Esophagus mucosa (tissue), 1 donor: ENCODE data around the gene VWDE. TPM values are rescaled to one million over a fixed set of nuclear protein-coding genes. Genes with fewer than 3 reads are reported as not detected.
"Not testable (repeated sequence)": the region's sequence is repeated elsewhere in the genome, so short reads cannot be mapped to it uniquely, and the experiment has no call there.

ENCODE experiments used
- ATAC-seq: fragments of 200-7000 bp; cut with Tn5 transposase; one replicate; pipeline ENCODE4 v1.9.1; 2020
- total RNA-seq: library from RNA; stranded (reverse); gene quantifications from one replicate; pipeline ENCODE4 v1.2.4, GENCODE V29; 2023
- donor health status: DM: yes; HTN: yes; CAD: no.

Gene VWDE
- total RNA-seq: 0.36 TPM

GRCh38 chr7:12403287-12404181 is at the start of gene VWDE:
Gene VWDE, minus strand, starts transcription at chr7:12403865. Its CDS starts 149 bp downstream, at chr7:12403716.
- peak; percentile 51 for ATAC-seq

GRCh38 chr7:12453136-12453535 is 49.5 kb upstream of the VWDE start:
- ATAC-seq: not testable (repeated sequence)

- no peak for ATAC-seq
Observed at GRCh38 chr7:12450615-12451014, 47.0 kb upstream of the VWDE start.

GRCh38 chr7:12444785-12445184 is 41.1 kb upstream of the VWDE start:
- ATAC-seq: no peak

DNA sequence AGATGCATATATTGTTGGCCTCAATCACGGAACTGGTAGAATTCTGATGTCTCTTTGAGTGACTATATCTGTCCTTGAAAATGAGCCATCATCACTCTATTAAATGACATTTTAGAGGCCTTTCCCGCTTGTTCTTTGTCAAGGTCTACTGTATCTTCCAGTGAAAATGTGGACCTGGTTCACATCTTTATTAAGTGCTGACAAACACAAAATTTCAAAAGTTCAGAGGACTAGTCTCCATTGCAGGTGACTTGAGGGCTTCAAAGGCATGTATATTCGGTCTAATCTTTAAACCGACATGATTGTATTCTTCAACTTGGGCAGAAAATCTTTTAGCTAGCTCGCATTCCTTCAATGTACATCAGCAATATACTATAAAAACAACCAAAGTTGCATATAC is 36.6 kb upstream of the VWDE start:
- no peak for ATAC-seq

GRCh38 chr7:12436896-12437535 is 33.4 kb upstream of the VWDE start:
- no peak for ATAC-seq

DNA sequence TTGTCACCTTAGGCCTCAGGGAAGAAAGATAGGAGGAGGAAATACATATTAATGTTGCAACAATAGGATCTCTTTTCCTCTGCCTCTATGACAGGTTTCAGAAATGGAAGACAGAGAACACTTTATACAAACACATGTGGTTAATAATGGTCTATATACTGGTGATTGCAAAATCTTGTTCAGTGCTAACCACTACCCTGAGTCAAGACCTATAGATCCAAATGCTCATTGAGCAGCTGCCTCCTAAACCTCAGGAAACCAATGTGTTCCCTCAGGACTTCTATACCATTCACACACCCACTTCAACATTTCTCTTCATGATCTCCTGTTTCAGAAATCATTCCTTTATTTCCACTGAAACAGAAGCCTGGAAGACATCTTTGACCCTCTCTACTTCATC is 32.5 kb upstream of the VWDE start:
- ATAC-seq: no peak

DNA sequence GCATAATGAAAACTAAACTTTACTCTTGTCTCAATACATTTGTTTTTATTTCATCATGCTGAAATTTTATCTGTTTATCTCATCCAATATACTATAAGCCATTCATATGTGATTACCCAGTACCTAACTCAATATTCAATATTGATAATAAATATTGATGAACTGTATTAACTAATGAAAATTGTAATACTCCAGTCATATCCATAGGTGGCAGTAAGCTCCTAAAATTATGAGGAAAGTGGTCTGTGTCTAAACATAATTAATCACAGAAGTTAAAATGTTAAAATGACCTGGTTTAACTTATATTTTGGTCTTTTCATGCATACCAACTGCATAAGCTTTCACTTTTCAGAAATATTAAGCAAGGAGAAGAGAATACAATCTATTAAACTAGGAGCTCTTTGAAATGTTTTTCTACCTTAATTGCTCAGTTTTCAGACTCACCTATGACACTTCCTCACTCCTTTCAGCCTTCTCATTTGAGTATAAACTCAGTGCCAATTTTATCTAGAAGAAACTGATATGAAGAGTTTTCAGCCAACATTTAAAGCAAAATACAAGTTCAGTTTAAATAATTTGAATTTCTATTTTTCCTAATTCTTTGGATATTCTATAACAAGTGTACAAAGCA is 30.5 kb upstream of the VWDE start:
- no peak for ATAC-seq

DNA sequence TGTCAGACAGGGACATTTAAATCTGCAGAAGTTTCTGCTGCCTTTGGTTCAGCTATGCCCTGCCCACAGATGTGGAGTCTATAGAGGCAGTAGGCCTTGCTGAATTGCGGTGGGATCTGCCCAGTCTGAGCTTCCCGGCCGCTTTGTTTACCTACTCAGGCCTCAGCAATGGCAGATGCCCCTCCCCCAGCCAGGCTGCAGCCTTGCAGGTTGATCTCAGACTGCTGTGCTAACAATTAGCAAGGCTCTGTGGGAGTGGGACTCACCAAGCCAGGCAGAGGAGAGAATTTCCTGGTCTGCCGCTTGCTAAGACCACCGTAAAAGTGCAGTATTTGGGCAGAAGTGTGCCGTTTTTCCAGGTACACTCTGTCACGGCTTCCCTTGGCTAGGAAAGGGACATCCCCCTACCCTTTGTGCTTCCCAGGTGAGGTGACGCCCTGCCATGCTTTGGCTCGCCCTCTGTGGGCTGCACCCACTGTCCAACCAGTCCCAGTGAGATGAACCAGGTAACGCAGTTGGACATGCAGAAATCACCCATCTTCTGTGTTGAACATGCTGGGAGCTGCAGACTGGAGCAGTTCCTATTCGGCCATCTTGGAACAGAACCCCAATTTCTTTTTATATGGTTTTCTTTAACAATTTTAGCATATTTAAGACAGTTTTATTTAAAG is 28.4 kb upstream of the VWDE start:
- no peak for ATAC-seq

- no peak for ATAC-seq
Observed at GRCh38 chr7:12425311-12425710, 21.6 kb upstream of the VWDE start.

GRCh38 chr7:12423997-12424745 is 20.5 kb upstream of the VWDE start:
- ATAC-seq: no peak

- ATAC-seq: no peak
Observed at GRCh38 chr7:12423355-12423996, 19.8 kb upstream of the VWDE start.

DNA sequence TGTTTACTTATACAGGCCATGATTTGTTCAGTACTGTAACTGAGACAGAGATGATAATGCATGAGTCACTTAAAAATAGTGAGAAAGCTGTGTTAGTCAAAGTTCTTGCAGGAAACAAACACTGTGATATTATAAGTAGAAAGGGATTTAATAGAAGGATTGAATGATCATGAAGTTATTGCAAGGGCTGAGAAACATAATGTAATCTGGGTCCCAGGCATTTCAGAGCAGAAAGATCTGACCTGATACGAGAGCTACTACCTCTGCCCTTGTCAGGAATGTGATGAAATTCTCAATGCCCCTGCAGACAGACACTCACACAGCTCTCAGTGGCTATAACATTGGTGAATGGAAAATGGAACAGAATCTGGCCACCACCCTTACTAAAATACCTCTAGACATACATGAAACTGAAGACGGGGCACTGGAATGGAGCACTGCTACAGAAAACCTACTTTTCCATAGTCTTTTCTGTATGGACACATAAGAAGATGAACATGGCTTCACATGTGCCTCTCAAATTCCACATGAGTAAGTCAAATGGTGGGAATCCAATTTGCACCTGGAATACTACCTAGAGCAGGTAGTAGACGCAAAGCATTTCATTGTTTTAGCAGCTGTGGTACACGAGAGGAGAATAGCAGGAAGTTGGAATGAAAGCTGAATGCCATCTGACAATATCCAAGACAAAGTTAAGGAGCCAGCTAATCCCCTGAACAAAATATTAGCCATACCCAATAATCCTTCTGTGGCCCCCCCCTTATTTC is 19.1 kb upstream of the VWDE start:
- no peak for ATAC-seq

DNA sequence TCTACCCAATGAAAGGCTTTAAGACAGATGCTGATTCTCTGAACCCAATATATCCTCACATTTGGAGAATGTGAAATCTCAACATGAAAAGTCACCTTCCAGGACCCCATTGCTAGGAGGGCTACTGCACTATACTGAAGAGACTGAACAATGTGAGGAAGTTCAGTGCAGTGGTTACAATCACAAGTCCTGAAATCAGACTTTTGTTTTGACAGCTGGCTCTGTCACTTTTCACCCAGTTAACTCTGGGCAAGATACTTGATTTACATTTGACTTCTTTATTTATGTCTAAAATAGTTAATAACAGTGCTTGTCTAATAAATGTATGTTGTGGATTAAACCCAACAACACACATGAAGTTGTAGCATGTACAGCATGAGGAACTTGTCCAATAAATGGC is 14.8 kb upstream of the VWDE start:
- ATAC-seq: no peak

GRCh38 chr7:12415072-12415471 is 11.4 kb upstream of the VWDE start:
- no peak for ATAC-seq

GRCh38 chr7:12412407-12412806 is 8.7 kb upstream of the VWDE start:
- ATAC-seq: no peak

- ATAC-seq: no peak
Observed at GRCh38 chr7:12410523-12410922, 6.9 kb upstream of the VWDE start.

DNA sequence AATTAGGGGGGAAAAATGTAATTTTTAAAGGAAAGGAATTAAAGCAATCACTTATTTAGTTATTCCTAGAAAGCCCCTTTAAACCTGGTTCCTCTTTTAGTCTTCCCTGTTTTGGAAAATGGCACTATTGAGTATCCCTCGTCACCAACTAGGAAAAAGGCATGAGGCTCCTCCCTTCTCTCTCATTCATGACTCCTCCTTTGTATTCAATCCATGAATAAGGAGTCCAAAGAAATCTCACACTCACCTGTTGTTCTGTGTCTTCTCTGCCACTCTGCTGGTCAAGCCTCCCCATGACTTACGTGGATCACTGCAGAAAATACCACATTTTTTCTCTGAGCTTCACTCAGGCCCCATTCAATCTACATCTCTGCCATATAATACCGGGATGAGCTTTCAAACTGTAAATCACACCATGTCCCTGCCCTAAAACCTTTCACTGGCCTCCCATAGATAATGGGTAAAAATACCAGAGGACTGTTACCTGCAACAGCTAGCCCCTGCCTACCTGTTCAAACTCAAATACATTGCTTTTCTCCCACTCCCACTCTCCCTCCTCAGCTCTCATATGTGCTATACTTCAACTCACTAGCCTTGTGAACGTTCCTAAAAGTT is 5.5 kb upstream of the VWDE start:
- no peak for ATAC-seq

- not testable (repeated sequence) for ATAC-seq
Observed at GRCh38 chr7:12407652-12408051, 4.0 kb upstream of the VWDE start.

DNA sequence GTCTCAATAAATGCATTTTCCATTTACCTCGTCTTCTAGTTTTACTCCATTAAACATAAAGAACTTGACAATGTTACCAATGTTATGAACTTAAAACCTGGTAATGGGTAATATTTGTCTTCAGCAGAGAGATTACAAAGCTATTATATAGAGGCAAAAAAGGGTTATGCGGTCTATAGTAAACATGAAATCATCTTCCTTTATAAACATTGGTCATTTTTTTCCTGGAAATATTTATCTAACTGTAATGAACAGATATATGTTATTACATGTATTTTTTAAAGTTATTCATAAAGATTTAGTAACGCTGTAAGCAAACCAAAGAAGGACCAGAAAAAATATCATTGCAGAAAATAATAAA is 1.3 kb downstream of the VWDE start:
- no peak for ATAC-seq
